ENCODE data around the gene ZACN.
A peak's percentile ranks its signal among the peaks of the same experiment; 100 is the strongest.

ZACN gene

DNA sequence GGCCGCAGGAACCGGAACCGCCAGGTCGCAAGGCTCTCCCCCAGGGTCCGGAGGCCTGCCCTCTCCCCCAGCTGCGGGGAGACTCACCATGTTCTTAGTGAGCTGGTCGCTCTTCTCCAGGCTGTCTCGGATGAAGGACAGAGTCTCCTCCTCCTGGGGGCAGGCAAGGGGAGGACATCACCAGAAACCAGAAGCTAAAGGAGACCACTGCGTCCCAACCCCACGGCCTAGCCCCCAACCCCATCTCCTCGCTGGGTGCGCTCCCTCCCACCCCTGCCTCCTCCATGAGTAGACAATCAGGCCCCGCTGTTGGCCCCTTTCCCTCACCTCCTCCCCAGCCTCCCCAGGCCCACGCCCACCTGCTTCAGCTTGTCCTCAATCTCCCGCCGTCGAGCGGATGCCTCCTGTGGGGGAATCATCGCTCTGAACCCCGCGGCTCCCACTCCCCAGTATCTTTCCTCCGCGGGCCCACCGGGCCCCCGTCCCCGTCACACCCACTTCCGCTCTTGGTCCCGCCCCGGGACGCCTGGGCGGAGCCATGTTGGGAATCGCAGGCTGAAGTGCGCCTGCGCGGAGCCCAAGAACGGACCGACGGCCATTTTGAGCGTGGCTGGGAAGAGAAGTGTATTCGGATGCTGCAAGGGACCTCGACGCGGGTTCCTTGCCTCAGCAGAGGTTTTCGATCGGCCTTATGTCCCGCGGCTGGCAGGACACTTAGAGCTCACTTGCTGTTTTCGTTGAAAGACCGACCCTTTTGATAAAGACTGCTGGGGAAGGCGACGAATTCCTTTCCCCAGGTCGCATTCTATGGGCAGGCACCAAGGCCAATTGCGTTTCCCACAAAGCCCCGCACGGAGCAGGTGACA is 24.5 kb downstream of the ZACN start, which contains the start of gene EXOC7:
EXOC7 (minus strand) TSS at position 514 of the 866 bp plus-strand sequence; CDS start at position 419, 95 bp downstream.
- peak; percentile 84 for DNase-seq (ENCODE audit: low read depth)

DNA sequence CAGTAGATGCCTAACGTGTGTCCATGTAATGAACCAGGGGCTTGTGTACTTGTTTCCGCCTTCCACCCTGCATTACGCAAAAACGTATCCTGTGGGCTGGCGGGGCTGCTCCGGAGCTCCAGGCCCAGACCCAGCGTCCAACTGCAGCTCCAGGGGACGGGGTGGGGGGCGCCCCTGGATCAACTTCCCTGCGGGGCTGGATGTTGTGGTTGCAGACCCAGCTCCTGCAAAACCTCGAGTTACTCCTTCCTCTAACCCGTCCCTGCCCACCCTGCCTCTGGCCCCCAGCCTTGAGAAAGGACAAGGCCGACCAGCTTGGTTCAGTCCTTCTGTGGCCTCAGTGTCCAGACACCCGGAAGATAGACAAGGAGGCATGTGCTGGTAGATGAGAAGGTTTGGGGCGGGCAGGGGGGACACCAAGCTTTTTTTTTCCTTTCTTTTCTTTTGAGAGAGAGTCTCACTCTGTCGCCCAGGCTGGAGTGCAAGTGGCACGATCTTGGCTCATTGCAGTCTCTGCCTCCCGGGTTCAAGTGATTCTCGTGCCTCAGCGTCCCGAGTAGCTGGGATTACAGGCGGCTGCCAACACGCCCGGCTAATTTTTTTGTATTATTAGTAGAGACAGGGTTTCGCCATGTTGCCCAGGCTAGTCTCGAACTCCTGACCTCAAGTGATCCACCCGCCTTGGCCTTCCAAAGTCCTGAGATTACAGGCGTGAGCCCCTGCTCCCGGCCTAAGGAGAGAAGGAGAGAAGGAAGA is 25.3 kb downstream of the ZACN start:
- DNase-seq (ENCODE audit: low read depth): no peak

DNA sequence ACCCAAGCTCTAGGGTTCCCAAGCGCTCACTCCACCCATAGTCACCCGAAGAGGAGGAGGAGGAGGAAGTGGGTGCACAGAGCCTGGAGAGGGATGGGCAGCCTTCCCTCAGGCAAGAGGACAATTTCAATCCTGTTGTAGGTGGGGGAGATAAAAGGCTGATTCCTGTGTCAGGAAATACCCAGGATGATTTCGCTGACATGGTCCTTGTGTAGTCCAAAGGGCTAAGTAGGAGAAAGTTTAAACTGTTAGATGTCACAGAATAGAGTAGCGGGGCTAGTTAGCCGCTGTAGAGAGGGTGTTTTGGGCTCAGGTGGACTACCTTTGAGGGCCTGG is 25.9 kb downstream of the ZACN start:
- no peak for DNase-seq (ENCODE audit: low read depth)

DNA sequence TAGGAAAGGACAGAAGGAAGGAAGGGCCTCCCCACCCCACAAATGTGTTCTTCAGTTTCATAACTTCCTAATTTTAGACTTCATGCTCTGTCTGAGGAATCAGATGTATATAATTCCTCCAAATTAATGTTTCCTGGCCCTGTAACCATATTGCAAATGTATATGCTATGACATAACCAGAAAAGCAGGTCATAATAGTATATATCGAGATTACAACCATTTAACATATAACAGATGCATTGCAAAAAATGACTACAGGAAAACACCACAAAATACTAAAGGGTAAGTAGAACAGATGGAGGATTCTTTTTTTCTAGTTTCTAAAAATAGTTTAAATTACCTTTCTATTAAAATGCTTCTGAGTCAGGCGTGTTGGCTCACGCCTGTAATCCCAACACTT is 27.7 kb downstream of the ZACN start:
- DNase-seq (ENCODE audit: low read depth): no peak

DNA sequence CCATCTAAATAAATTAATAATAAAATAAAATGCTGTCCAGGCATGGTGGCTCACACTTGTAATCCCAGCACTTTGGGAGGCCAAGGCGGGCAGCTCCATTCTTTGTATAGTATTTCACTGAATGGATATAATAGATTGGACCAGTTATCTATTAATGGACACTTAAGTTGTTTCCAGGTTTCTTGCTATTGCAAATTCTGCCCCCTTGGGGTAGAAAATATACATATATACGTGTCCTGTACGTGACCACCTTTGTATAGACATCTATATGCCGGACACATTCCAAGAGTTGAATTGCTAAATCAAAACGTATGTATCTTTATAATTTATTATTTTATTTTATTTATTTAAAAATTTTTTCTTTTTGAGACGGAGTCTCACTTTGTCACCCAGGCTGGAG is 28.5 kb downstream of the ZACN start:
- DNase-seq (ENCODE audit: low read depth): no peak

DNA sequence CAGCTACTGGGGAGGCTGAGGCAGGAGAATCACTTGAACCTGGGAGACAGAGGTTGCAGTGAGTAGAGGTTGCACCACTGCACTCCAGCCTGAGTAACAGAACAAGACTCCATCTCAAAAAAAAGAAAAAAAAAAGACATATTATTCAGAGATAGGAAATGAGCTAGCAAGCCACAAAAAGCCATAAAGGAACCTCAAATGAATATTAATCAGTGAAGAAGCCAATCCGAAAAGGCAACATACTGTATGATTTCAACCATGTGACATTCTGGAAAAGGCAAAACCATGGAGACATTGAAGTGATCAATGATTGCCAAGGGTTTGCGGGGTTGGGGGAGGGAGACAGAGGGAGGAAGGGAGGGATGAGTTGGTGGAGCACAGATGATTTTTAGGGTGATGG is 33.0 kb downstream of the ZACN start:
- no peak for DNase-seq (ENCODE audit: low read depth)

DNA sequence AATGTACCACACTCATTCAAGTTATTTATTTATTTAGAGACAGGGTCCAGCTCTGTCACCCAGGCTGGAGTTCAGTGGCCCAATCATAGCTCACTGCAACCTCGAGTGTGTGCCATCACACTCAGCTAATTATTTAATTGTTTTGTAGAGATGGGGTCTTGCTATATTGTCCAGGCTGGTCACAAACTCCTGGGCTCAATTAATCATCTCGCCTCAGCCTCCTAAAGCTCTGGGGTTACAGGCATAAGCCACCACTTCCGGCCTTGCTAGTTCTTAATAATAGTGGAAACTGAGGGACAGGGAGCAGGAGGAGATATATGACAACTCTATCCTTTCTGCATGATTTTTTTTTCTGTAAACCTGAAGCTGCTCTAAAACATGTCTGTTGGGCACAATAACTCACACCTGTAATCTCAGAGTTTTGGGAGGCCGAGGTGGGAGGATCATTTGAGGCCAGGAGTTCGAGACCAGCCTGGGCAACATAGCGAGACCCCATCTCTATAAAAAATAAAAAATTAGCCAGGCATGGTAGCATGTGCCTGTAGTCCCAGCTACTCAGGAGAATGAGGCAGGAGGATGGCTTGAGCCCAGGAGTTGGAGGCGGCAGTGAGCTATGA is 36.3 kb downstream of the ZACN start:
- no peak for DNase-seq (ENCODE audit: low read depth)

DNA sequence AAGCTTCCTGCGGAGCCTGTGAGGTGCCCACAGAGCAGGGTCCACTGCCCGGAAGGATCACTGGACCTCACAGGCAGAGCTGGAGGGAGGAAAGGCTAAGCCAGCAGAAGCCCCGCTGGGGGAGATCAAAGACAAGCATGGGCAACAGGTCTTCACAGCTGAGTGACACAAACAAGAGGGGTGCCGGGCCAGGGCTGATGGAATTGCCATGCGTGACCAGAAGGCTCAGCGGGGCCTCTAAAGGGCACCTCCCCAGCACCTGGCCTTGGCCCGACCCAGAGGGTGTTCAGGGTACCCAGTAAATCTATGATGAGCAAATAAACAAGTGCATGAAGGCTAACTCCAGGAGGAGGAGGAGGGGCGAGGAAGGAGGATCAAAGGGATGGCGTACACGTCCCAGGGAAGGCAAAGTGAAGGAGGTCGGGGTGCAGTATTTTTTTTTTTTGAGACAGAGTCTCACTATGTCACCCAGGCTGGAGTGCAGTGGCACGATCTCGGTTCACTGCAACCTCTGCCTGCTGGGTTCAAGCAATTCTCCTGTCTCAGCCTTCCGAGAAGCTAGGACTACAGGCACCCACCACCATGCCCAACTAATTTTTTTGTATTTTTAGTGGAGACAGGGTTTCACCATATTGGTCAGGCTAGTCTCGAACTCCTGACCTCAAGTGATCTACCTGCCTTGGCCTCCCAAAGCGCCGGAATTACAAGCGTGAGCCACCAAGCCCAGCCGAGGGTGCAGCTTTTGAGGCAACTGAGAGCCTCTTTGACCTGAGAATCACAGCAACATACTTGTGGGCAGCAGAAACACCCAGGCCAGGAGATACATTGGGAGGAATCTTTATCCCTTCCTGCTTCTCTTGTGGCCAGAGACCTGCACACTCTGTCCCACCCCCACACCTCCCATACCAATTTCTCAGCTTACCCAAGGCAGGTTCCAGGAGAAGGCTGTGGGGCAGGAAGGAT is 40.7 kb downstream of the ZACN start:
- no peak for DNase-seq (ENCODE audit: low read depth)

DNA sequence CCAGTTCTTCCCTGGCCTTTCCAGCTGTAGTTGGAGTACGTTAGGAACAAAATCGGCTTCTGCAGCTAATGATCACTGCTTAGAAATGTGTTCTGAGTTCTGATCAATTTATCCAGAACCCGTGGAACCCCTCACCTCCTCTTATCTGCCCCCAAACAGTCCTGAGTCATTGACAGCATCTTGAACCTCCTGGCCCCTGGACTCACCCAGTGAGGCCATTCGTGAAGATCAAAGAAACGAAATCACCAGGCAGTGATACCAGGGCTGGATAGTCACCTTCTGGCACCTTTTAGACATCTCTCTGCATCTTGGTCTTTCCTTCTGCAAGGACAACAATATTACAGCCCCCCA is 41.7 kb downstream of the ZACN start:
- no peak for DNase-seq (ENCODE audit: low read depth)

DNA sequence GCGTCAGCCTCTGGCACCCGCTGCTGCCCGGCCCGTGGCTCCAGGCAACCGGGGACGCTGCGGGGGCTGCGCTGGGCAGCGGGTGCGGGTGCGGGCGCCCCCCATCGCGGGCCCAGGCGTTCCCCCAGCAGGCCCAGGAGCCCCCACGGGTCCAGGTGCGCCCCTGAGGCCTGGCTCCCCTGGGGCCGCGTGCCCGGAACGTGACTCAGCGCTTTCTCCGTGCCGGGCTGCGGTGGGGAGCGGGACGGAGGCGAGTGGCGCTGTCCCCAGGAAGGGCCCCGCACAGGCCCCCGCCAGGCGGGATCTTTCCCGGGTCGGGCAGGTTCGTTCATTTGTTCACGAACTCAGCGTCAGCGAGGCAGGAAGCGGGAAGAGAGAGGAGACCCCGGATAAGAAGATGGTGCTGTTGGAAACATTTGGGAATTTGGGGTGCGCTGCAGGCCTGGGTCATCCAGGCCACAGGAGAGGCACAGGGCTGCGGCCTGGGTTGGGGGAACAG is 43.0 kb downstream of the ZACN start:
- no peak for DNase-seq (ENCODE audit: low read depth)

DNA sequence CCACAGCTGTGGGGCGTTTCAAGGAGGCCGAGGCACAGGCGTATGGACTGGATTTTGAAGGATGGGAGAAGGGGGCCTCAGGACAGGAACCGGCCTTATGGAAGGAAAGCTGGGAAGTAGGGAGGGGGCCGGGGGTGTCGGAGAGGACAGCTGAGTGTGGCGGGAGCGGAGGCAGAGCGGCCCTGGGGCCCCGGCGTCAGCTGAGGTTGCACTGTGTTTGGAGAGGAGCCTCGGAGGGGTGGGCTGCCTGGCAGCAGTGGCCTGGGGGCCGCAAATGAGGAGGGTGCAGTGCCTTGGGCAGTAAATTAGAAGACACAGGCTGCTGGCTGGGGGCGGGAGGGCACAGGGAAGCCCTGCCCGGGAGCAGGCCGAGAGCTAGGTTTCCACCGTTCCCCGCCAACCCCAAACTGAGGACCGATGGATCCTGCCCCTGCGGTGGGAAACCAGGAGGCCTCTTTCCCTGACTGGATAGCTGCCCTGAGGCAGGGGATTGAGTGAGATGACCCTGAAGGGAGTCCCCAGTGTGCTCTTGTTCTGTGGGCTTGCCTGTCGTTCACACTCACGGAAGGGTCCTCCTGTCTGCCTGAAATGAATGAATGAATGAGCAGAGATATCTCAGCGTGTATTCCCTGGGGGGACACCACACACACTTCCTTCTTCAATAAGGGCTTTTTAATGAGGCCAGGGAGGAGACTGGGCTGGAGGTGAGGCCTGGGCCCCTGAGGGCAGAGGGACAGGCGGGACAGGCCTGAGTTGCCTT is 43.6 kb downstream of the ZACN start:
- DNase-seq (ENCODE audit: low read depth): no peak

DNA sequence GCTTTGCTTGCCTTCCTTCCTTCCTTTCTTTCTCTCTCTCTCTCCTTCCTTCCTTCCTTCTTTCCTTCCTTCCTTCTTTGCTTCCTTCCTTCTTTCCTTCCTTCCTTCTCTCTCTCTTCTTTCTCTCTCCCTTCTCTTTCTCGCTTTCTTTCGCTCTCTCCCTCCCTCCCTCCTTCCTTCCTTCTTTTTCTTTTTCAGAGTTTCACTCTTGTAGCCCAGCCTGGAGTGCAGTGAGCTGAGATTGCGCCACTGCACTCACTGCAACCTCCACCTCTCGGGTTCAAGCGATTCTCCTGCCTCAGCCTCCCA is 44.2 kb downstream of the ZACN start:
- no peak for DNase-seq (ENCODE audit: low read depth)

DNA sequence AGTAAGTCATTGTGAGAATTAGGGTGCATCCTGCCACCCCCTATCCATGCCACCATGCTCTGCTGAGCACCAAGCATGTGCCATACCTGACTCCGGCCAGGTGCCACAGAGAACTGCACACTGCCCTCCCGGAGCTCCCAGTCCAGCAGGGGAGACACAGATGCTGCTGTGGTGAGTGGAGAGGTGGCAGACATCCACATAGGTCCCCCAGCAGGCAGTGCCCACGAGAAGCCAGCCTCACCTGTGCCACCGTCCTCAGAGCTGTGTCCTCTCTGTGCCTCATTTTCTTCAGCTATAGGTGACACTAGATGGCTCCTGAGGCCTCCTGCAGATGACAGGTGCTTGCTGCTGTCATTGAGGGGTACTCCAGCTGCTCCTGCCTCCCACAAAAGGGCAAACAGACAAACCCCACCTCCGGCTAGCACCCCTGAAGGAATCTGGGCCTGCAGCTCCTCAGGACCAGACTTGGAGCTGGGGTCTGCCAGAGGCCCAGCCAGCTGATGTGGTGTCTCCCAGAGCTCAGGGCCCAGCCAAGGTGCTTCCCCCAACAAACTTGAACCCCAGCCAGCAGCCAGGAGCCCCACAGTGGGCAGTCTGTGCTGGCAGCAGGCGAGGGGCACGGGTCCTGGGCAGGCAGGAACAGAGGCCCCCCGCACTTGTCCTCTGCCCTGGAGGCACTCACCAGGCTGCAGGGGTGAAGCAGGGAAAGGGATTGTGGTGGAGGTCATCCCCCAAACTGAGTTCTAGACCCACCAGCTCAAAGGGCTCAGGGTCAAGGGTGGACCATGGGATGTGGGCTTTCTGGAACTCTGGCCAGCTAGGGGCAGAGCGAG is 45.0 kb downstream of the ZACN start:
- DNase-seq (ENCODE audit: low read depth): no peak

DNA sequence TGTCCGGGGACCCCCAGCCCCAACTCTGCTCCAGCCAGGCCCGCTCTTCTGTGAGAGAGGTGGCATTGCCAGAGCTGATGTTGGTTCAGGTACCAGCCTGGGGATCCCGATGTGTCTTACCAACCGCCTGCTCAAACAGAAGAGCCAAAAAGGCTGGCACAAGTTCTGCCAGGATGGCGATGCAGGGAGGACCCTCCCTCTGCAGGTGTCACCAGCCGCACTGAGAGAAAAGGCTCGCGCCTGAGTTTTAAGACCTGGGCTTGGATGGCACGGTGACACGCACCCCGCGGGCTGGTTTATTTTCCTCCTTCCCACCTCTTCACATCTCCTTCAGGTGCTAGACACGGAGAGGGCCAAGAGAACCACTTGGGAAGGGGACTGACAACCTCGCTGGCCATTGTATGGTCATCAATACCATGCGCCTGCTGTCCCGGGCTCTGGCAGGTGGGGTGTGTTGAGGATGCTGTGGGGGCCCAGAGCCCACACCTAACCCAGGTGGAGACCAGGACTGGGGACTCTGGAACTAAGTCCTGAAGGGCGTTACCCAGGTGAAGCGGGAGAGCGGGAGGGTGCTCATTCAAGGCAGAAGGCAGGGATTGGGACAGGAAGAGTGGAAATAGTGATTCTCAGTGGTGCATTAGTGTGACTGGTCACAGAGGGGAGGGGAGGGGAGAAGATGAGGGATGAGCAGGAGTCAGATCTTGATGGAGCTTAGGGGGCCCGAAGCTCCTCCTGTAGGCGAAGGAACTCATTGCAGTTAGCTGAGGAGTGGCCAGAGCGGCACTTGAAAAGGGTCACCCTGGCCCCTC is 45.8 kb downstream of the ZACN start:
- no peak for DNase-seq (ENCODE audit: low read depth)

DNA sequence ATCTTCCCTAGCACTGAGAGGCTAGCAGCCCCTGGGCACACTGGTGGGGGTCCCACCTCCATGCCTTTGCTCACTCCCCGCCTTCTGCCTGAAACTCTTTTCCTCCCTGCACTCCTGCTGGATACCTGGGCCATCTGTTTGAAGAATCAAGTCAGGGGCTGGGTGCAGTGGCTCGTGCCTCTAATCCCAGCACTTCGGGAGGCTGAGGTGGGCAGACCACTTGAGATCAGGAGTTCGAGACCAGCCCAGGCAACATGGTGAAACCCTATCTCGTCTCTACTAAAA is 46.4 kb downstream of the ZACN start:
- no peak for DNase-seq (ENCODE audit: low read depth)

DNA sequence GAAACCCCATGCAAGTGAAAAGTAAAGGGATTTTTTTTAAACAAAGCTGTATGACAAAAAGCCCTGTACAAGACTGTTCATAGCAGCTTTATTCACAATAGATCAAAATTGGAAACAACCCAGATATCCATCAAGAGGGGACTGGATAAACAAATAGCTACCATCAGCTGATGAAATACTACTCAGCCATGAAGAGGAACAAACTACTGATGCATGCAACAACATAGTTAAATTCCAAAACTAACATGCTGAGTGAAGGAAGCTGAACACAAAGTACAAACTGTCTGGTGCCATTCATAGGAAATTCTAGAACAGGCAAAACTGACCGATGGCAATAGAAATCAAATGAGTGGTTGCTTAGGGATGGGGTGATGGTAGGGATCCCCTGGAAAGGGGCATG is 46.9 kb downstream of the ZACN start:
- no peak for DNase-seq (ENCODE audit: low read depth)

DNA sequence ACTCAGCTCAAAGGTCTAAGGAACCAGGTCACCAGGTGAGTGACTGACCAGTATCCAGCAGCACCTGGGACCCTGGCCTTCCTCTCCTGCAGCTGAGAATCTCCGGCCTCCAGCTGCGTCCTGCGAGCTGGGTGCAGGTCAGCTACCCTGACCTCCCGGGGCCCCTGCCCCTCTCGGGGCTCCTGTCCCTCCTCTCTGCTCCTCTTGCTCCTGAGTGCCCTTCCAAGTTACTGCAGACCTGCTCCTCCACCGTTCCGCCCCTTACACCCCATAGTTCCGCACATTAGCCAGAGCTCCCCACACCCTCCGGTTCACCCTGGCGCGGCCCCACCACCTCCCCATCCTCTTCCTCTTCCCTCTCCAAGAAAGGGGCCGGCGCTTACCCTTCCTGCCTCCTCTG is 51.5 kb downstream of the ZACN start:
- no peak for DNase-seq (ENCODE audit: low read depth)

DNA sequence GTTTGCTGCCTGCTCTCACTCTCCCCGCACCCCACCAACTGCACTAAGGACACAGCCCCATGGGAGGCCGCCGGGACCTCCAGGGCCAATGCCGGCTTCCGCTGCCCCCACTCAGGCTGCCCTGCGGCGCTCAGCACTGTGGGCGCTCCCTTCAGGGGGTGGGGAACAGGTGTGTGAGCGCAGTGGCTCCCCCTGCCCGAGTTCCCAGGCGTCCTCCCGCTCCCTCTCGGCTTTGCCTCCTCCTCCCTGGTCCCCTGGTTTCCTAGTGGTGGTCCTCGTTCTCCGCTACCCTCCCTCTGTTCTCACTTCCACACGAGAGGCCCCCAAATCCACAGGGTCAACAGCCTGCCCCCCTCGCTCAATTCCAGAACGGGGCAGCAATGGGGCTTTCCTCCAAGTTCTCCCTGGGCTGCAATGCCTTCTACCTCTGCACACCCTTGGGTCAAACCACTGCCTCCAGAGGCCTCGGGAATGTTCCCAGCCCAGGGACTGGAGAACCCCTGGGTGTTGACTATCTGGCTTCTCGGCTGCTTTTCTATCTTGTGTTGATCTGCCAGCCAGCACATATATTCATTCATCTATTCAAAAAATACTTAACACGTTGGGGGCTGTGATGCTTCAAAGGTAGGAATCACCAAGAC is 52.2 kb downstream of the ZACN start:
- DNase-seq (ENCODE audit: low read depth): no peak
